GM12892 (cell line): Measurements from ENCODE around the gene CIRBP.

ENCODE experiments used
- POLR2A ChIP-seq: IDR thresholded peaks from 2 replicates; pipeline ENCODE4 v1.6.1; 2011; ENCODE audit warnings: low read depth, low read length, control low read depth
- POLR2AphosphoS5 ChIP-seq: IDR thresholded peaks from 2 replicates; pipeline ENCODE4 v1.6.1; 2011; ENCODE audit warnings: low read depth, low read length, control low read depth
- TAF1 ChIP-seq: IDR thresholded peaks from 2 replicates; pipeline ENCODE4 v1.6.1; 2011; ENCODE audit warnings: low read depth, mild to moderate bottlenecking, control low read depth, low read length, borderline replicate concordance

- TF ChIP-seq POLR2AphosphoS5 (no peak), POLR2A (no peak), TAF1 (no peak)
These were observed 52.4 kb downstream of the CIRBP start for GRCh38 chr19:1321539-1321938.
